GM21423 (cell line): ENCODE measurements around the gene C16orf74.

Experiments used
- ATAC-seq: cut with Tn5 transposase; IDR thresholded peaks from one replicate; pipeline ENCODE4 v1.9.1; 2021; ENCODE audit warnings: mild to moderate bottlenecking, moderate library complexity; ENCODE audit not compliant: unreplicated experiment

The C16orf74 gene

DNA sequence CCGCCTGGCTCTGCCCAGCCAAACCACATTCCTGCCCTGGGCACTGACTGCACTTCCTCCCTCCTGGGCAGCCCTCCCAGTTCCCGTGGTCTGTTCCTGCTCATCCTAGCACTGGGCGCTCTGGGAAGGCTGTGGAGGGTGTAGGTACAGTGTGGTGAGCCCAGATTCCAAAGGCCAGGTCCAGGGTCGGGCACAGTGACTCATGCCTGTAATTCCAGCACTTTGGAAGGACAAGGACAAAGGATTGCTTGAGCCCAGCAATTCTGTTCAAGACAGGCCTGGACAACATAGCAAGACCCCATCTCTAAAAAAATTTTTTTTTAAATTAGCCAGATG, 30.6 kb downstream of the C16orf74 start:
- no peak for ATAC-seq

DNA sequence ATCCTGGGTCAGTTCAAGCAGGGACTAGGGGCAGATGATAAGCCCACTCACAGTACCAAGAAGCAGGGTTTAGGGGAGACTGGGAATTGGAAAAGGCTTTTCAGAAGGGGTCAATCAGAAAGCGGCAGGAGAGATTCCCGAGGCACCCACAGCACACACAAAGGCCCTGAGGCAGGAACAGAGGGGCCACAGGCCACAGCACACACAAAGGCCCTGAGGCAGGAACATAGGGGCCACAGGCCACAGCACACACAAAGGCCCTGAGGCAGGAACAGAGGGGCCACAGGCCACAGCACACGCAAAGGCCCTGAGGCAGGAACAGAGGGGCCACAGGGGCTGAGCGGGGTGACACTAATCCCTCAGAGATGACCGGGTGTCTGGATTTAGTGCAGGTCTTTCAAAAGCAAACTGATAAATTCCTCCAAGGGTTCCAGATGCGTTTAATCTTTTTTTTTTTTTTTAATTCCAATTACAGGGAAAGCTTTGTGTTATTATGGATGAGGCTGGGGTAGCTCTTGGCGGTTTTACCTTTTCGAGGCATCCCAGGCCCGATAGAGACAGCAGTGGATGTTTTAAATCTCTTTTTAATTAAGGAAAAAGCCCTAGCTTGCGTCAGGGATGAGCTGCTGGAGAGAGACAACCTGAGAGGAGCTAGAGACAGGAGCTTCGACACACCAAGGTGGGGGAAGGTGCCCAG, 31.1 kb downstream of the C16orf74 start:
- no peak for ATAC-seq

- no peak for ATAC-seq
These were observed 32.2 kb downstream of the C16orf74 start for GRCh38 chr16:85718682-85719081.

DNA sequence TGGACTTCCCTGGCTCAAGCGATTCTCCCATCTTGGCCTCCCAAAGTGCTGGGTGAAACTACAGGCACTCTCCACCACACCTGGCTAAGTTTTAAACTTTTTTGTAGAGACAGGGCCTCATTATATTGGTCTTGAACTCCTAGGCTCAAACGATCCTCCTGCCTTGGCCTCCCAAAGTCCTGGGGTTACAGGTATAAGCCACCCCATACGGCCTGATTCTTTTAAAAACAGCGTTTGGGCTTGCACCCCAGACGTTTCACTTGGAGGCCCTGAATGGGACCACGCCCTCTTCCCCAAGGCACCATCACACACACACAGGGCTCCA, 32.8 kb downstream of the C16orf74 start:
- no peak for ATAC-seq

DNA sequence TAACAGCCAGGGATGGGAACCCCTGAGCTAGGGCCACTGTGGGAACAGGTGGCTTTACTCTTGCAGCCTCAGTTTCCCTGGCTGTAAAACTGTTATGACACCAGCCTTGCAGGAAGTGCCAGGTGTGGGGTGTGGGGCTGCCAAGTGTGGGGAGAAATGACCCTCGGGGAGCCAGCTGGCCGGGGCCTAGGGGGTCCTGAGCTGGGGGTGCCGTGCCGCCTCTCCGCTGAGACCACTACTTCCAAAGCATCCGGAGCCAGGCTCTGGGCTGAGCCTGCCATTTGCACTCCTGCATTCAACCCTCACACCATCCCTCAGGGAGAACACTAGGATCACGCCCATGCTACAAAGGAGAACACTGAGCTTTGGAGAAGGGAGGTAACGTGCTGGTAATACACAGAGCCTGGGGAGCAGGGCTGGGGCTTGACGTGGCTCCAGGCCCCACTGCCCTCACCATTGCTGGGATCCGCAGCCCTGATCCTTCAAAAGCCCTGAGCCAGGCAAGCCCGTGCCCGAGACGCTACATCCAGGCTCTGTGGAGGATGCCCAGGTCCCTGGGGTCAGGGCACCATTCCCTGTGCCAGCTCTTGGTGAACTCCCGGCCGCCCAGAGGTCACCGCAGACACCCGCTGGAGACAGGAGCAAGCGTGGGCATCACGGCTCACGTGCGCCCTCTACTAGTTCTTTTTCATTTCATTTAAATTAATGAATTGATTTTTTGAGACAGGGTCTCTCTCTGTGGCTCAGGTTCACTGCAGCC, 33.3 kb downstream of the C16orf74 start:
- ATAC-seq, result no peak

- ATAC-seq, result no peak
These were observed 34.2 kb downstream of the C16orf74 start for GRCh38 chr16:85716680-85717038.

DNA sequence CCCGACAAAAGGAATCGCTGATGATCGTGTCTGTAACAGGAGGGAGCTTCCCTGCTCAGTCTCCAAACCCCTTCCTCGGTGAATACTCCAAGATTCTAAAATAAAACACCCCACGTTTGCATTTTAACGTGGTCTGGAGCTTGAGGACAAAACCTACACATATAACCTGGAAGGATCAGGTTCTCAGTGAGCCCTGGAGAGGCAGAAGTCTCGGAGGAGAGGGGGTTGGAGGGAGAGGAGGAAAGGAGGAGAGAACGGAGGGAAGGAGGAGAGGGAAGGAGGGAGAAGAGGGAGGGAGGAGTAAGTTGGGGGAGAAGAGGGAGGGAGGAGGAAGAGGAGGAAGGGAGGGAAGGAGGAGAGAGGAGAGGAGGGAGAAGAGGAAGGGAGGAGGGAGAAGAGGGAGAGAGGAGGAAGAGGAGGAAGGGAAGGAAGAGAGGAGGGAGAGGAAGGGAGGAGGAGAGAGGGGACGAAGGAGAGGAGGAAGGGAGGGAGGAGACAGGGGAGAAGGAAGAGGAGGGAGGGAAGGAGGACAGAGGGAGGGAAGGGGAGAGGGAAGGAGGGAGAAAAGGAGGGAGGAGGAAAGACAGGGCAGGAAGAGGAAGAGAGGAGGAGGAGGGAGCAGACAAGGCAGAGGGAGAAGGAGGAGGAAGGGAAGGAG, 34.7 kb downstream of the C16orf74 start:
- no peak for ATAC-seq

GRCh38 chr16:85715169-85716021, 35.5 kb downstream of the C16orf74 start:
- no peak for ATAC-seq

DNA sequence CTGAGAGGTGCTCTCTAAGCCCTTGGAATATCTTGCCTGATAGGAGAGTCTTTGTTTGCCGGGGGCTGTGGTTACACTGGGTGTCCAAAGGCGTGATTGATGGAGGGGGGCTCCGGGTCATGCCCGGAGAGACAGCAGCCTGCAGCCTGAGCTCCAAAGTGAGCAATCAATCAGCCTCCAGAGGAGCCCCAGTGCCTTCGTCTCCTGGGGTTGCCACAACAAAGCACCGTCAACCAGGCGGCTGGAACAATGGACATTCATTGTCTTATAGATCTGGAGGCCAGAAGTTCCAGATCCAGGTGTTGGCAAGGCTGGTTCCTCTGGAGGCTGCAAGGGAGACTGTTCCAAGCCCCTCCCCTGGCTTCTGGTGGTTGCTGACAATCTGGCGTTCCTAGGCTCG, 38.1 kb downstream of the C16orf74 start:
- no peak for ATAC-seq

- ATAC-seq, result no peak
These were observed 38.8 kb downstream of the C16orf74 start for GRCh38 chr16:85711982-85712587.

DNA sequence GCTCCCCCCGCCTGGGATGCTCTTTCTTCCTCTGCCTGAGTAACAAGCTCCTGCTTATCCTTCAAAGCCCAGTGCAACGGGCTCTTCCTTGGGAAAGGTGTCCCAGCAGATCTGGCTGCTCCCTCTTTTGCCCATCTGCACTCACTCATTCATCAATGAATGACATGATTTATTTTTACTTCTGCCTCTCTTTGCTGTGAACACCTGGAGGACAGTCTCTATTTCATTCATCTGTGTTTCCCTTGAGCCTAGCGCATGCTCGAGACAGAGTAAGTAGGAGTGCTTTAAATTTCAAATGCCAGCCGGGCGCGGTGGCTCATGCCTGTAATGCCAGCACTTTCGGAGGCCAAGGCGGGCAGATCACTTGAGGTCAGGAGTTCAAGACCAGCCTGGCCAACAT, 40.2 kb downstream of the C16orf74 start:
- ATAC-seq, result no peak

- ATAC-seq, result no peak
These were observed 40.9 kb downstream of the C16orf74 start for GRCh38 chr16:85709766-85710585.

GRCh38 chr16:85708338-85708737, 42.6 kb downstream of the C16orf74 start:
- ATAC-seq, result no peak

DNA sequence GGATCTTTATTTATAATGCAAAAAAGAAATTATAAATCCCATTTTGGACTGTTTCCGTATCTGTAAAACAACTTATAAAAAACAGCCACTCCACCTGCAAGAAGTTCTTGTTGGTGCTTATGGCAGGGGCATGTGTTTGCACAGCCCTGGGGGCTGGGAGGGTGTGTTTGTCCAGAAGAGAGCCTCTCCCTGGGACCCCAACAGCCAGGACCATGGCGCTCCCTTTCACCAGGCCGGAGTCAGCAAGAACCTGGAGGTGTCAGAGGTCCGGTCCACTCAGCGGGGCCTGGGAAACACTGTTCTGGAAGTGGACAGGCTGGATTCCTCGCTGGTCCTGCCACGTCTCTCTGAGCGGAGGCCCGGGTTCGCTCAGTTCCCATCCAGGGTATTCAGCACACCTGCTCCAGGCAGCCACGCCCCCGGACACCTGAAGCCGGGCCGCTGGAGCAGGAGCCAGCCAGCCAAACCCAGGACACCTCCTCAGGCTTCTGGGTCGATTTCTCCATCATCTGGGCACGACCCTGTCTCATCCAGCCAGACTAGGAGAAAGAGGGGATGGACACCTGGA, 43.3 kb downstream of the C16orf74 start:
- ATAC-seq, result no peak

DNA sequence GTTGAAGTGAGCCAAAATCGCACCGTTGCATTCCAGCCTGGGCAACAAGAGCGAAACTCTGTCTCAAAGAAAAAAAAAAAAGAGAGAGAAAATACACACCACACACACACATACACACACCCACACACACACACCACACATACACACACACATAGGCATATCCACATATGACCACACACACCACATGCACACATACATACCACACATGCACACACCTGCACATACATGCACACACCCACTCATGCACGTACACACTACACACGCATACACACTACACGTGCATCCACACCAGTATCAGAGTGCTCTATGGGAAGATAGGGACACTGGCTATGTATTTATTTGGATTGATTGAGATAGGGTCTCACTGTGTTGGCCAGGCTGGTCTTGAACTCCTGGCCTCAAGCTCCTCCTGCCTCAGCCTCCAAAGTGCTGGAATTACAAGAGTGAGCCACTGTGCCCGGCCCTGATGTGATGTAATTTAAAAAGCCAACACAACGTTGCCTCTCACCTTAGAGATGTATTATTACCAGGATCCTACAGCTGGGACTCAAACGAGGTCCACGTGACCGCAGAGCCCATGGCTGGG, 44.4 kb downstream of the C16orf74 start:
- ATAC-seq, result no peak

- ATAC-seq, result no peak
These were observed 45.7 kb downstream of the C16orf74 start for GRCh38 chr16:85704900-85705846.

DNA sequence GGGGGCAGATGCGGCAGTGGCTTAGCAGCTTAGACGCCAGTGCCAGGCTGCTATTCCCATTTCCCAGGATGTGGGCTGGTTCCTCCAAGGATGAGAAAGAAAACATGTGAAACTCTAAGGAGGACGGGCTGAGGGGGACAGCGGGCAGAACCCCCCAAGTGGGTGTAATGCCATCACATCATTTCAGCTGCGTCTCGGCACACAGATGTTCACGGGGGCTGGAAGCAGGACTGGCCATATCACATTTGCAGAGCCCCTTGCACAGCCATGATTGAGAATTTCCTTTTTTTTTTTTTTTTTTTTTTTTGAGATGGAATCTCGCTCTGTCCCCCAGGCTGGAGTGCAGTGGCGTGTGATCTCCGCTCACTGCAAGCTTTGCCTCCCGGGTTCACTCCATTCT, 46.9 kb downstream of the C16orf74 start:
- no peak for ATAC-seq

- no peak for ATAC-seq
These were observed 51.3 kb downstream of the C16orf74 start for GRCh38 chr16:85699628-85700027.
